ENCODE results near the gene KLLN. TPM values are rescaled to one million over a fixed set of nuclear protein-coding genes. Genes with fewer than 3 reads are reported as not detected.

KLLN gene
- total RNA-seq, 1 donor from 2014 or later, result 1.0 TPM

DNA sequence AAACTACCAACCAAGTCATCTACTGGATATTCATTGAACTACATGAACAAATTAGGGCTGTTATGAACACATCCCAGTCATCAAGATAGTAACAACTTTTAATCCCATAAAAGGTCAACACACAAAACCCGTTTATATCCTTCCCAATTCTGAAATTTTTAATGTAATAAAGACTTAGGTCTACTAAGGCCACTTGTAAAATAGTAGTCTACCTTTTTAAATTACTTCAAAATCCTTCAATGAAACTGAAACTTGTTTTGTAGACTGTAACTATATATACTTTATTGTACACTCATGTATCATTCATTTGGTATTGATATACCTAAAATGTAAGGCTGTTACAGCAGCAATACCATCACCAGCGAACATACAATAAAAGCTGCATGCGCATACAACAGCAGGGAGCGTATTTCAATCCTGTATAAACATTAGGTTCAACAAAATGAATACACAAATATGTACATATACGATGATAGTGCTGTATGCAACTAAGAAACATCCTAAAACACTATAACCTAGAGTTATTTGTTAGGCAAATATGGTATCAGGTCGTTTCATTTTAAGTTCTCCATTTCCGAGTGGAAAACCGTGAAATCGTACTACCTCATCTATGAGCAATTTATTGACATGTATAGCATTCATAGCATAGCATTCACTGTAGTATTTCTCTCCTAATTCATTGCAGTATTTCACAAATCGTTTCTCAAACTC, 46.3 kb downstream of the KLLN start:
- H3K27me3 ChIP-seq (ENCODE audit: control insufficient read depth, insufficient read depth, low read length), result no peaks in the 10 kb centered on the region
- peak overlapping the region; percentile 76 for H3K4me3 ChIP-seq (ENCODE audit: low read depth, low read length)
- no peak for TF ChIP-seq CTCF (IDR thresholded peaks at IDR 0.05; ENCODE audit: insufficient read depth, low read length, poor library complexity, severe bottlenecking)
- no peak for DNase-seq (ENCODE audit: low read depth)
- H3K36me3 ChIP-seq (ENCODE audit: control insufficient read depth, insufficient read depth, low read length), result no peaks in the 10 kb centered on the region

GRCh38 chr10:87816163-87816897, 47.0 kb downstream of the KLLN start:
- no peaks in the 10 kb centered on the region for H3K27me3 ChIP-seq (ENCODE audit: control insufficient read depth, insufficient read depth, low read length)
- peak overlapping the region; percentile 76 for H3K4me3 ChIP-seq (ENCODE audit: low read depth, low read length)
- no peak for DNase-seq (ENCODE audit: low read depth)
- no peak for TF ChIP-seq CTCF (IDR thresholded peaks at IDR 0.05; ENCODE audit: insufficient read depth, low read length, poor library complexity, severe bottlenecking)
- no peaks in the 10 kb centered on the region for H3K36me3 ChIP-seq (ENCODE audit: control insufficient read depth, insufficient read depth, low read length)

Other genes with a start within 250 kb of the KLLN start
- 11.4 TPM in 2 replicates for gene PAPSS2, start 203.7 kb downstream of the KLLN start, total RNA-seq
- 39.4 and 48.0 TPM in 2 replicates for gene ATAD1, start 45.3 kb downstream of the KLLN start, total RNA-seq
- 39.3 and 39.4 TPM in 2 replicates for gene PTEN, start 92 bp upstream of the KLLN start, total RNA-seq